Duodenal mucosa (tissue), 2 donors: ENCODE results near the gene GSK3B.
"Not testable (repeated sequence)": the region's sequence is repeated elsewhere in the genome, so short reads cannot be mapped to it uniquely, and the experiment has no call there.

Experiments
- H3K27ac ChIP-seq: one replicate; pipeline ENCODE4 v1.7.0; 2013; ENCODE audit warnings: low read depth, low read length
- H3K27me3 ChIP-seq, 2 donors: one replicate each; pipeline ENCODE4 v1.7.0; 2013; ENCODE audit warnings: low read length in 2 of 2, control low read depth in 1 of 2; ENCODE audit not compliant: insufficient read depth in 2 of 2, control insufficient read depth in 1 of 2
- H3K36me3 ChIP-seq, 2 donors: one replicate each; pipeline ENCODE4 v1.7.0; 2013; ENCODE audit warnings: low read length in 2 of 2, control low read depth in 1 of 2; ENCODE audit not compliant: insufficient read depth in 2 of 2, control insufficient read depth in 1 of 2
- H3K4me1 ChIP-seq, 2 donors: one replicate each; pipeline ENCODE4 v1.7.0; 2013; ENCODE audit warnings: low read length in 2 of 2, control low read depth in 1 of 2; ENCODE audit not compliant: insufficient read depth in 2 of 2, control insufficient read depth in 1 of 2
- H3K4me3 ChIP-seq, 2 donors: one replicate each; pipeline ENCODE4 v1.7.0; 2013; ENCODE audit warnings: low read length in 2 of 2, low read depth in 1 of 2
- H3K9ac ChIP-seq, 2 donors: one replicate each; pipeline ENCODE4 v1.7.0; 2013; ENCODE audit warnings: low read length in 2 of 2, low read depth in 1 of 2
- H3K9me3 ChIP-seq, 2 donors: one replicate each; pipeline ENCODE4 v1.7.0; 2013; ENCODE audit warnings: low read length in 2 of 2, control low read depth in 1 of 2; ENCODE audit not compliant: control insufficient read depth in 1 of 2

The GSK3B gene

GRCh38 chr3:120057626-120058025 is 36.6 kb downstream of the GSK3B start:
- H3K4me3 ChIP-seq = no peak overlapping the region
- no peak overlapping the region for H3K27ac ChIP-seq
- peaks cover 0 to 4% of the 10 kb centered on the region in 2 donors for H3K9me3 ChIP-seq
- H3K9ac ChIP-seq = no peak overlapping the region
- H3K36me3 ChIP-seq = no peaks in the 10 kb centered on the region
- H3K27me3 ChIP-seq = no peaks in the 10 kb centered on the region
- peaks cover 0 to 1% of the 10 kb centered on the region in 2 donors for H3K4me1 ChIP-seq

- H3K9me3 ChIP-seq = peaks cover 0 to 4% of the 10 kb centered on the region in 2 donors
- H3K9ac ChIP-seq = no peak overlapping the region
- H3K36me3 ChIP-seq = no peaks in the 10 kb centered on the region
- H3K4me1 ChIP-seq = peaks cover 0 to 7% of the 10 kb centered on the region in 2 donors
- no peak overlapping the region for H3K27ac ChIP-seq
- no peak overlapping the region for H3K4me3 ChIP-seq
- H3K27me3 ChIP-seq = no peaks in the 10 kb centered on the region
Observed at GRCh38 chr3:120057029-120057428, 37.2 kb downstream of the GSK3B start.

GRCh38 chr3:120053647-120054046 is 40.6 kb downstream of the GSK3B start:
- H3K4me3 ChIP-seq, H3K27ac ChIP-seq, H3K36me3 ChIP-seq, H3K9me3 ChIP-seq, H3K9ac ChIP-seq, H3K27me3 ChIP-seq: not testable (repeated sequence)
- H3K4me1 ChIP-seq = peaks cover 5 to 29% of the 10 kb centered on the region in 2 donors

- Histone ChIP-seq H3K9me3 (peaks cover 0 to 4% of the 10 kb centered on the region in 2 donors), H3K9ac (no peak overlapping the region), H3K27ac (no peak overlapping the region), H3K36me3 (no peaks in the 10 kb centered on the region), H3K4me1 (peaks cover 5 to 33% of the 10 kb centered on the region in 2 donors), H3K27me3 (no peaks in the 10 kb centered on the region), H3K4me3 (no peak overlapping the region)
Observed at GRCh38 chr3:120052677-120053076, 41.6 kb downstream of the GSK3B start.

GRCh38 chr3:120052225-120052624 is 42.0 kb downstream of the GSK3B start:
- H3K27ac ChIP-seq = no peak overlapping the region
- H3K4me3 ChIP-seq = no peak overlapping the region
- no peaks in the 10 kb centered on the region for H3K27me3 ChIP-seq
- H3K4me1 ChIP-seq = peaks cover 5 to 33% of the 10 kb centered on the region in 2 donors
- H3K9ac ChIP-seq = no peak overlapping the region
- peaks cover 0 to 4% of the 10 kb centered on the region in 2 donors for H3K9me3 ChIP-seq
- no peaks in the 10 kb centered on the region for H3K36me3 ChIP-seq

GRCh38 chr3:120051570-120051969 is 42.7 kb downstream of the GSK3B start:
- H3K4me3 ChIP-seq, H3K36me3 ChIP-seq, H3K27ac ChIP-seq, H3K27me3 ChIP-seq, H3K9ac ChIP-seq, H3K9me3 ChIP-seq: not testable (repeated sequence)
- H3K4me1 ChIP-seq = peaks cover 5 to 33% of the 10 kb centered on the region in 2 donors

- no peaks in the 10 kb centered on the region for H3K36me3 ChIP-seq
- peaks cover 5 to 33% of the 10 kb centered on the region in 2 donors for H3K4me1 ChIP-seq
- no peak overlapping the region for H3K4me3 ChIP-seq
- H3K27me3 ChIP-seq = no peaks in the 10 kb centered on the region
- peaks cover 6 to 14% of the 10 kb centered on the region in 2 donors for H3K9me3 ChIP-seq
- H3K9ac ChIP-seq = no peak overlapping the region
- H3K27ac ChIP-seq = no peak overlapping the region
Observed at GRCh38 chr3:120049881-120050539, 44.2 kb downstream of the GSK3B start.

- H3K27me3 ChIP-seq = no peaks in the 10 kb centered on the region
- H3K9ac ChIP-seq = no peak overlapping the region
- peaks cover 6 to 17% of the 10 kb centered on the region in 2 donors for H3K9me3 ChIP-seq
- H3K27ac ChIP-seq = no peak overlapping the region
- H3K4me3 ChIP-seq = no peak overlapping the region
- H3K36me3 ChIP-seq = no peaks in the 10 kb centered on the region
- peaks cover 5 to 33% of the 10 kb centered on the region in 2 donors for H3K4me1 ChIP-seq
Observed at GRCh38 chr3:120049072-120049471, 45.2 kb downstream of the GSK3B start.

- H3K4me3 ChIP-seq = no peak overlapping the region
- H3K9ac ChIP-seq = no peak overlapping the region
- no peaks in the 10 kb centered on the region for H3K27me3 ChIP-seq
- H3K27ac ChIP-seq = no peak overlapping the region
- H3K4me1 ChIP-seq = peaks cover 5 to 33% of the 10 kb centered on the region in 2 donors
- no peaks in the 10 kb centered on the region for H3K36me3 ChIP-seq
- peaks cover 6 to 13% of the 10 kb centered on the region in 2 donors for H3K9me3 ChIP-seq
Observed at GRCh38 chr3:120048355-120049041, 45.7 kb downstream of the GSK3B start.

GRCh38 chr3:120047686-120048085 is 46.6 kb downstream of the GSK3B start:
- Histone ChIP-seq H3K27ac (no peak overlapping the region), H3K36me3 (no peaks in the 10 kb centered on the region), H3K4me1 (peaks cover 5 to 32% of the 10 kb centered on the region in 2 donors), H3K9me3 (peaks cover 6 to 13% of the 10 kb centered on the region in 2 donors), H3K9ac (no peak overlapping the region), H3K4me3 (no peak overlapping the region), H3K27me3 (no peaks in the 10 kb centered on the region)
